GM13976 (cell line): ENCODE data around the gene WNT5B.
"Not testable (repeated sequence)": the region's sequence is repeated elsewhere in the genome, so short reads cannot be mapped to it uniquely, and the experiment has no call there.

Source experiments
- DNase-seq: peaks from one replicate; pipeline ENCODE4 v3.0.0; 2012; ENCODE audit warnings: low spot score
- in situ Hi-C: fragments of 300-500 bp; cut with MboI; formaldehyde crosslinking; loops from one replicate; pipeline ENCODE4 v1.12.0; 2022; ENCODE audit warnings: low sequenced_read_pairs, mixed read lengths, inconsistent platforms; ENCODE audit not compliant: unreplicated experiment
- TF ChIP-seq, protein P1 (sequence below): IDR thresholded peaks from 2 replicates; pipeline ENCODE4 v1.5.1; 2012; ENCODE audit warnings: borderline replicate concordance, mild to moderate bottlenecking; ENCODE audit not compliant: insufficient read depth; ENCODE audit errors: extremely low read depth, missing control alignments, control extremely low read depth

The WNT5B gene

DNA sequence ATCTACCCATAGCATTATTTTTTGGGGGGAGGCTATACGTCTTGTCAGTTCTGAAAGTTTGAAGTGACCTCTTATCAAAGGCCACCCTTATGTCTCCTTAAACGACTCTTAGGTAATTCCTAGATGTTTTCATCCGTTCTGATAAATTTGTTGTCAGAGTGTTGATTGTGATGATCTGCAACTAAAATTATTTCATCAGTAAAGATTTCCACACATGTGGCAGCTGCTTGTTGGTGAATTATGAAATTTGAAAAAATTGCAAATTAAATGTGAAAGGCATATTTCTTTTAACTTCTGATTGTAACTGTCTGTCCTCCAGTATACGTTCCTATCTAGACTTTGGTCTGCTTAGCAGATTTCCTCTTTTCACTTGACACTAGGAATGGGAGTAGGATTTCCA, 63.2 kb downstream of the WNT5B start:
- DNase-seq: no peak
- in situ Hi-C loops: no loop called here
- TF ChIP-seq, protein P1, sequence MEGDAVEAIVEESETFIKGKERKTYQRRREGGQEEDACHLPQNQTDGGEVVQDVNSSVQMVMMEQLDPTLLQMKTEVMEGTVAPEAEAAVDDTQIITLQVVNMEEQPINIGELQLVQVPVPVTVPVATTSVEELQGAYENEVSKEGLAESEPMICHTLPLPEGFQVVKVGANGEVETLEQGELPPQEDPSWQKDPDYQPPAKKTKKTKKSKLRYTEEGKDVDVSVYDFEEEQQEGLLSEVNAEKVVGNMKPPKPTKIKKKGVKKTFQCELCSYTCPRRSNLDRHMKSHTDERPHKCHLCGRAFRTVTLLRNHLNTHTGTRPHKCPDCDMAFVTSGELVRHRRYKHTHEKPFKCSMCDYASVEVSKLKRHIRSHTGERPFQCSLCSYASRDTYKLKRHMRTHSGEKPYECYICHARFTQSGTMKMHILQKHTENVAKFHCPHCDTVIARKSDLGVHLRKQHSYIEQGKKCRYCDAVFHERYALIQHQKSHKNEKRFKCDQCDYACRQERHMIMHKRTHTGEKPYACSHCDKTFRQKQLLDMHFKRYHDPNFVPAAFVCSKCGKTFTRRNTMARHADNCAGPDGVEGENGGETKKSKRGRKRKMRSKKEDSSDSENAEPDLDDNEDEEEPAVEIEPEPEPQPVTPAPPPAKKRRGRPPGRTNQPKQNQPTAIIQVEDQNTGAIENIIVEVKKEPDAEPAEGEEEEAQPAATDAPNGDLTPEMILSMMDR: no peak

GRCh38 chr12:1692895-1693610, 64.0 kb downstream of the WNT5B start:
- TF ChIP-seq, protein P1: no peak
- in situ Hi-C loops: no loop called here
- no peak for DNase-seq

- DNase-seq, in situ Hi-C loops: not testable (repeated sequence)
Measured at GRCh38 chr12:1695097-1695496, 66.1 kb downstream of the WNT5B start.

DNA sequence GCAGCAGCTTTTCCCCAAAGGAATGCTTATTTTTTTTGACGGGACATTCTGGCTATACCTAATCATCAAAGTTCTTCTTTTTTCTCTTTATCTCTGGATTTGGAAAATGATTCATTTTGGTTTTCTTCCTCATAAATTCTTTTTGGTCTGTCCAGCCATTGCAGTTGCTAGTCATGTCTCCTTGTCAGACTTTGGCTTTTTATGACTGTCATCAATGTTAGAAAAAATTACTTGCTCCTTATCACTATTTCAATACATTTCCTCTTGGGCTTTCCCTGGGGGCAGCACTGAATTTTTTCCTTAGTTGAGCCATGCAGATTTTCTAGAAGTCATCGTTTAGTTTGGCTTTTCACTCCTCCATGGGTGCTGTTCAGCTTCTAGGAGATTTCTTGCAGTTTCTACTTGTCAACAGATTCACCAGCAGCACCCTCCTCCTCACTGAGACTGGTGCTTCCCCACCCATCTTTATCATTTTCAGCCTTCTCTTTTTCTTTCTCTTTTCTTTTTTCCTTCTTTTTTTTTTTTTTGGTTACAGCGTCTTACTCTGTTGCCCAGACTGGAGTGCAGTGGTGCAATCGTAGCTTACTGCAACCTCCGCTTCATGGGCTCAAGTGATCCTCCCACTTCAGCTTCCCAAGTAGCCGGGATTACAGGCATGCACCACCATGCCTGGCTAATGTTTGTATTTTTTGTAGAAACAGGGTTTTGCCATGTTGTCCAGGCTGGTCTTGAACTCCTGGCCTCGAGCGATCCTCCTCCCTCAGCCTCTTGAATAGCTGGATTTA, 67.0 kb downstream of the WNT5B start:
- TF ChIP-seq, protein P1: no peak
- DNase-seq: no peak
- in situ Hi-C loops: no loop called here

DNA sequence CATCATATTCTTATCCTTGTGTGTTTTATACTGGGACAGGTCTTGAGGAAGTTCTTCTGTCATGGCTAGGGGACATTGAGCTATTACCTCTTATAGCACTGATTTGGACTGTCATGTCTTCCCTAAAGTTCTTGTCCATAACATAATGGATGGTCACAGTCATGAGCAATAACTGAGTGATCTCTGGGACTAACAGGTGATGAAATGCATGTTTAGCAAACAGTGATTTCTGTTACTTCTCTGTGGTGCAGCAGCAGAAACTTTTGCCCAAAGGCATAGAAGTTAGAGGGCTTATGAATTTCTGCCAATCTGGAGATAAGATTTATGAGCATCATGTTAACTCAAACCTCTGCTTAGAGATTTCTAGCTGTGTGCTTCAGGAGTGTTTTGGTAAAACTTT, 67.8 kb downstream of the WNT5B start:
- TF ChIP-seq, protein P1: no peak
- no peak for DNase-seq
- in situ Hi-C loops: no loop called here
